K562 (cell line): Measurements from ENCODE around the gene ULBP2. TPM values are rescaled to one million over a fixed set of nuclear protein-coding genes. Genes with fewer than 3 reads are reported as not detected.

Experiments used
- ARID4B ChIP-seq: sonication (generic); formaldehyde crosslinking; IDR thresholded peaks from 2 replicates; pipeline ENCODE4 v1.8.0; 2022; ENCODE audit warnings: mild to moderate bottlenecking, missing genetic modification reagents
- ATF6 ChIP-seq: sonication (generic); formaldehyde crosslinking; IDR thresholded peaks from 2 replicates; pipeline ENCODE4 v1.4.0; 2020; ENCODE audit warnings: mild to moderate bottlenecking, missing genetic modification reagents
- EWSR1 ChIP-seq: fragments of 450-650 bp; IDR thresholded peaks from 2 replicates; pipeline ENCODE4 v1.6.1; 2018; ENCODE audit warnings: borderline replicate concordance, mild to moderate bottlenecking, low read depth, moderate library complexity; ENCODE audit not compliant: partially characterized antibody
- PHTF2 ChIP-seq: fragments of 250-450 bp; sonication (Bioruptor Pico); IDR thresholded peaks from 2 replicates; pipeline ENCODE4 v1.5.0; 2021; ENCODE audit warnings: mild to moderate bottlenecking
- SMARCE1 ChIP-seq: fragments of 450-650 bp; IDR thresholded peaks from 2 replicates; pipeline ENCODE4 v1.7.1; 2016; ENCODE audit warnings: mild to moderate bottlenecking
- SRF ChIP-seq, 2 experiments: fragments of 250-450, 450-650 bp in 1 of 2; sonication (Bioruptor Pico) in 1 of 2; sonication (generic) in 1 of 2; formaldehyde crosslinking; IDR thresholded peaks; 2 replicates each; pipeline versions ENCODE4 v1.5.0 to v1.5.1; 2020 to 2022; ENCODE audit warnings: mild to moderate bottlenecking in 1 of 2, missing genetic modification reagents in 1 of 2
- TCF15 ChIP-seq: fragments of 250-450 bp; sonication (Bioruptor Pico); IDR thresholded peaks from 2 replicates; pipeline ENCODE4 v1.8.0; 2022; ENCODE audit warnings: moderate library complexity, mild to moderate bottlenecking, inconsistent platforms
- polyA plus RNA-seq, 8 experiments: library from polyadenylated mRNA; depleted of rRNA in 4 of 8; stranded (reverse) in 5 of 8; unstranded in 3 of 8; fragments of >200 nt; fragmentation: Nextera tagmentation in 2 of 8; fragmentation: Illumina TruSeq in 1 of 8; extraction: Ambion mirVana in 2 of 8; extraction: Trizol in 1 of 8; gene quantifications; 2 replicates each; pipeline versions ENCODE4 v1.2.1 to v1.2.3, GENCODE V29; 2011 to 2014; ENCODE audit warnings: inconsistent platforms in 1 of 8, missing spikeins in 1 of 8
- total RNA-seq, 7 experiments: library from RNA; depleted of rRNA in 6 of 7; stranded (reverse); fragments of >200 nt in 6 of 7; fragmentation: Illumina TruSeq in 2 of 7; extraction: Trizol in 2 of 7; gene quantifications; 2 replicates each; pipeline versions ENCODE4 v1.2.1 to v1.2.3, GENCODE V29; 2011 to 2021; ENCODE audit warnings: low replicate concordance in 1 of 7
- TF ChIP-seq, protein P1 (sequence below), 2 experiments: fragments of 450-650 bp; IDR thresholded peaks; 2 replicates each; pipeline ENCODE4 v1.6.1; 2016; ENCODE audit warnings: mild to moderate bottlenecking in 2 of 2, borderline replicate concordance in 1 of 2, low read depth in 1 of 2, moderate library complexity in 1 of 2

Gene ULBP2
- total and polyA plus RNA-seq, 9 of the 15 experiments (the other 6 are each of a cell fraction or from before 2014, with no cell fraction given) = 0.50 to 5.3 (median 1.2) TPM

GRCh38 chr6:149941583-149942460 lies at the start of gene ULBP2 (continued):
- TF ChIP-seq, protein P1, sequence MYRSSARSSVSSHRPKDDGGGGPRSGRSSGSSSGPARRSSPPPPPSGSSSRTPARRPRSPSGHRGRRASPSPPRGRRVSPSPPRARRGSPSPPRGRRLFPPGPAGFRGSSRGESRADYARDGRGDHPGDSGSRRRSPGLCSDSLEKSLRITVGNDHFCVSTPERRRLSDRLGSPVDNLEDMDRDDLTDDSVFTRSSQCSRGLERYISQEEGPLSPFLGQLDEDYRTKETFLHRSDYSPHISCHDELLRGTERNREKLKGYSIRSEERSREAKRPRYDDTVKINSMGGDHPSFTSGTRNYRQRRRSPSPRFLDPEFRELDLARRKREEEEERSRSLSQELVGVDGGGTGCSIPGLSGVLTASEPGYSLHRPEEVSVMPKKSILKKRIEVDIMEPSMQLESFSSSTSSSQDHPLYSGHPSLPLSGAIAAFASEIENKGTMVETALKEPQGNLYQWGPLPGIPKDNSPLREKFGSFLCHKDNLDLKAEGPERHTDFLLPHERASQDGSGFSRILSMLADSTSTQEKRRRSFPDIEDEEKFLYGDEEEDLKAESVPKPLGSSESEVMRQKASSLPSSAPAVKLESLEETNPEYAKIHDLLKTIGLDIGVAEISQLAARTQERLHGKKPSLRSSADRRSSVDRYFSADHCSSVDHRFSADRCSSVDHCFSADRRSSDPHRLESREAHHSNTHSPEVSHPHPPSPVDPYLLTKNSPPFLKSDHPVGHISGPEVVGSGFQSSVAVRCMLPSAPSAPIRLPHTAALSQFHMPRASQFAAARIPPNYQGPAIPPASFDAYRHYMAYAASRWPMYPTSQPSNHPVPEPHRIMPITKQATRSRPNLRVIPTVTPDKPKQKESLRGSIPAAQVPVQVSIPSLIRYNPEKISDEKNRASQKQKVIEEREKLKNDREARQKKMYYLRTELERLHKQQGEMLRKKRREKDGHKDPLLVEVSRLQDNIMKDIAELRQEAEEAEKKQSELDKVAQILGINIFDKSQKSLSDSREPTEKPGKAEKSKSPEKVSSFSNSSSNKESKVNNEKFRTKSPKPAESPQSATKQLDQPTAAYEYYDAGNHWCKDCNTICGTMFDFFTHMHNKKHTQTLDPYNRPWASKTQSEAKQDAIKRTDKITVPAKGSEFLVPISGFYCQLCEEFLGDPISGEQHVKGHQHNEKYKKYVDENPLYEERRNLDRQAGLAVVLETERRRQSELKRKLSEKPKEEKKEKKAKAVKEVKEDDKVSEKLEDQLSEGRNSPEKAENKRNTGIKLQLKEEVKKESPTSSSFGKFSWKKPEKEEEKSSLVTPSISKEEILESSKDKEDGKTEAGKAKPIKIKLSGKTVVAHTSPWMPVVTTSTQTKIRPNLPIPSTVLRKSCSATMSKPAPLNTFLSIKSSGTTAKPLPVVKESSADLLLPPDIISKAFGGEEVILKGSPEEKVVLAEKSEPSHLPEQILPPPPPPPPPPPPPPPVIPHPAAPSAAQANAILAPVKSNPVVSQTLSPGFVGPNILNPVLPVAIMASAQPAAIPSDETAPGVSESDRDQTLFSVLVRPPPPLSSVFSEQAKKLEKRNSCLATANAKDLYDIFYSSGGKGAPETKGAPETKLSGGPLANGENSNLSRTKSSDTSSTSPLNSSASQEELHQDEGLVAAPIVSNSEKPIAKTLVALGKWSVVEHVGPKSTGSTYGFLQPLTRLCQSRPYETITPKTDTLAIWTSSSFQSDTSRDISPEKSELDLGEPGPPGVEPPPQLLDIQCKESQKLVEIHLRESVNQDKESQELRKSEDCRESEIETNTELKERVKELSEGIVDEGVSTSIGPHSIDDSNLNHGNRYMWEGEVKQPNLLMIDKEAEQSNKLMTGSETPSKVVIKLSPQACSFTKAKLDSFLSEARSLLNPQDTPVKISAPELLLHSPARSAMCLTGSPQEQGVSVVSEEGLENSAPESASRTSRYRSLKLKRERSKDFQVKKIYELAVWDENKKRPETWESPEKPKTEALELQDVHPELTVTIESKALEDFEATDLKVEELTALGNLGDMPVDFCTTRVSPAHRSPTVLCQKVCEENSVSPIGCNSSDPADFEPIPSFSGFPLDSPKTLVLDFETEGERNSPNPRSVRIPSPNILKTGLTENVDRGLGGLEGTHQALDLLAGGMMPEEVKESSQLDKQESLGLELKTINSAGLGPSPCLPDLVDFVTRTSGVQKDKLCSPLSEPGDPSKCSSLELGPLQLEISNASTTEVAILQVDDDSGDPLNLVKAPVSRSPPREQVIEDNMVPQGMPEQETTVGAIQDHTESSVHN (IDR thresholded peaks at IDR 0.05; ENCODE audit: borderline replicate concordance in 1 of 2, low read depth in 1 of 2) = no peak
- TF ChIP-seq ARID4B (peak; percentile 6; the same call in 1 of the 2 replicates), SMARCE1 (0 out of 2 replicates have a peak, but pooled peaks have one; percentile 32), TCF15 (CRISPR knock-in tag) (no peak), ATF6 (CRISPR knock-in tag) (peak; percentile 82; the same call in 1 of the 2 replicates), SRF (CRISPR knock-in tag; IDR thresholded peaks at IDR 0.05) (peak in 1 of 2 experiments; percentile 61; a peak in 1 of 4 replicates), PHTF2 (CRISPR knock-in tag) (no peak), EWSR1 (no peak)
